IPS-18a (cell line): ENCODE results near the gene F5.

Experiments
- H3K27ac ChIP-seq: one replicate; pipeline ENCODE4 v1.5.1; 2013; ENCODE audit warnings: low read length
- H3K27me3 ChIP-seq: one replicate; pipeline ENCODE4 v1.6.1; 2013; ENCODE audit warnings: mild to moderate bottlenecking, low read length; ENCODE audit not compliant: control insufficient read depth, insufficient read depth
- H3K36me3 ChIP-seq: one replicate; pipeline ENCODE4 v1.6.1; 2013; ENCODE audit warnings: low read depth, low read length; ENCODE audit not compliant: control insufficient read depth
- H3K4me1 ChIP-seq: one replicate; pipeline ENCODE4 v1.6.1; 2013; ENCODE audit warnings: low read depth, low read length; ENCODE audit not compliant: control insufficient read depth
- H3K4me3 ChIP-seq: one replicate; pipeline ENCODE4 v1.5.1; 2013; ENCODE audit warnings: low read length
- H3K9ac ChIP-seq: one replicate; pipeline ENCODE4 v1.6.1; 2013; ENCODE audit warnings: mild to moderate bottlenecking, low read length, moderate library complexity
- H3K9me3 ChIP-seq: one replicate; pipeline ENCODE4 v1.6.1; 2013; ENCODE audit warnings: low read depth, low read length; ENCODE audit not compliant: control insufficient read depth

Gene F5

DNA sequence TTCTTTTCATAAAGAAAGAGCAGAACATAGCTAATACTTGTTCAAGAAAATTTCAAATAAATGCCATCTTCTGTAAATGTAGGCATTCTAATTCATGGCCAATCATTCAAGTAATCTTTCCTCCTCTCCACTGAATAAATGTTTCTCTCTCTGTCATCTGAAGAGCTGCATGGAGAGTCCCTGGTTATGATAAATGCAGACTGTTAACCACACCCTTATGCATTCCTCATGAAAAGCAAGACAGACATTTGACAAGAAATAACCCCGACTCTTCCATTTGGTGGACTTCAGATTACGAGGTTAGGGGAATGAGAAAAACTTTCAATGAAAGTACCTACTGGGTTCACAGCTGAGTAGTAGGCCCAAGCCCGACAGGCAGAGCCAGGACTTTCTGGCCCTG is 55.8 kb downstream of the F5 start:
- peaks cover 23% of the 10 kb centered on the region for H3K4me1 ChIP-seq
- no peaks in the 10 kb centered on the region for H3K9me3 ChIP-seq
- no peak overlapping the region for H3K27ac ChIP-seq
- no peaks in the 10 kb centered on the region for H3K27me3 ChIP-seq
- no peaks in the 10 kb centered on the region for H3K36me3 ChIP-seq
- no peak overlapping the region for H3K9ac ChIP-seq
- H3K4me3 ChIP-seq: no peak overlapping the region

DNA sequence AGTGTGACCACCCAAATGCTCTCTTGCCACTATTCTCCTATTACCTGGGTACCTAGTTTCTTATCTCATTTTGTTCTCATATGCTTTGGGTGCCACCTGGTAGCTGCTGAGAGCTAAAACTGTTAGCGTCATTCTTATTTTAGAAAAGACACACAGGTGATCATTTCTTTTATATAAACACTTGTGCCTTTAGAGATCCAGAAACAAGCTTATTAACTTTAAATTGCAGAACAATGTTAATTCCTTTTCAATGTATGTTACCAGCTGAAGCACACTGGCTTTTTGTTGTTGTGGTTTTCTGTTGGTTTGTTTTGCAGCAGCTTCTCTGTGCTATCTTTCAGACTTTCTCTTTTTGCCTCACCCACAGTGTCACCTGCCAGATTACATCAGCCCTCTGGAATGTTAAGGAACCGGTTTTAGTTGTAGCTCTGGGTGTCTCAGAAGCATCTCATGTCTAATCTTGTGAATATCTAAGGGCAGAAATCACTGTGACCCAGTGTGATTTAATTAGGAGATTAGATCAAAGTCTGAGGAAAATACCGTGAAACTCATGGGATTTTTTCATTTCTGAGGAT is 57.1 kb downstream of the F5 start:
- Histone ChIP-seq H3K27me3 (no peaks in the 10 kb centered on the region), H3K9me3 (no peaks in the 10 kb centered on the region), H3K36me3 (no peaks in the 10 kb centered on the region), H3K4me1 (peaks cover 23% of the 10 kb centered on the region), H3K27ac (peak overlapping the region; percentile 62), H3K4me3 (peak overlapping the region; percentile 3), H3K9ac (peak overlapping the region; percentile 33)

DNA sequence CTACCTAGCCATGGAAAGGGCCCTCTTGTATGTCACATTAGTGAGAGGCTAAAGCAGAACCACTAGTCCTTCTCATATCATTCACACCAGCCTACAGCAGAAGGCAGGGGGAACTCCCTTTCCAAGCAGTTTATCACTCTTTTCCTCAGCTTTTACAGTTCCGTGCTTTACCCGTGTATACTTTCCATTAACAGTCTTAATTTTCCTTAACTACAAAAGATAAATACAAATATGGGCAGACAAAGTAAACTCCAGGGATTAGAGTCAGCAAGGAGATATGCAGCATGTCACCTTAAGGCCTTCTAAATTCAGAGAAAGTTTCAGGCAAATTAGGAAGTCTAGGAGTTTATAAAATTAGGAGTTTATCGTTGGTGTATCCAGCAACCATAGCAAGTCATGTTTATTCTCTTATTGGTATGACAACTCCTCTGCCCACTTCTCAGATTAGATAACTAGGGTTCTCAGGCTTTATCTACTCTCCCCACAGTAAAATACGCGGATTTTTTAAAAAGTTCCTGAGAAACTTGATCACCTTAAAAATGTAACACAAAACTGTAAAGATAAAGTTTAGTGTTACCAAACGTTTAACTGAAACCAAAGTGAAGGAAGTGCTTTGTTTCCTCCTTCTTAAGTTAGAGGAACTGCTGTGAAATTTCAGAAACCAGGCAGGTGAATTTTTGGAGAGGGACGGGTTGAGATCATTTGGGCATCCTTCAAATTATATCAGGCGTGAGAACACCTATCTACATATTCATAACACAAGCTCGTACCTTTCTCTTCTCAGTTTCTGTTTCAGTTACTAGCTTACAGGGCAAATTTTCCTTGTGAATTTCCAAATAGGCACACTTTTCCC is 57.8 kb downstream of the F5 start:
- no peaks in the 10 kb centered on the region for H3K36me3 ChIP-seq
- peak overlapping the region; percentile 62 for H3K27ac ChIP-seq

DNA sequence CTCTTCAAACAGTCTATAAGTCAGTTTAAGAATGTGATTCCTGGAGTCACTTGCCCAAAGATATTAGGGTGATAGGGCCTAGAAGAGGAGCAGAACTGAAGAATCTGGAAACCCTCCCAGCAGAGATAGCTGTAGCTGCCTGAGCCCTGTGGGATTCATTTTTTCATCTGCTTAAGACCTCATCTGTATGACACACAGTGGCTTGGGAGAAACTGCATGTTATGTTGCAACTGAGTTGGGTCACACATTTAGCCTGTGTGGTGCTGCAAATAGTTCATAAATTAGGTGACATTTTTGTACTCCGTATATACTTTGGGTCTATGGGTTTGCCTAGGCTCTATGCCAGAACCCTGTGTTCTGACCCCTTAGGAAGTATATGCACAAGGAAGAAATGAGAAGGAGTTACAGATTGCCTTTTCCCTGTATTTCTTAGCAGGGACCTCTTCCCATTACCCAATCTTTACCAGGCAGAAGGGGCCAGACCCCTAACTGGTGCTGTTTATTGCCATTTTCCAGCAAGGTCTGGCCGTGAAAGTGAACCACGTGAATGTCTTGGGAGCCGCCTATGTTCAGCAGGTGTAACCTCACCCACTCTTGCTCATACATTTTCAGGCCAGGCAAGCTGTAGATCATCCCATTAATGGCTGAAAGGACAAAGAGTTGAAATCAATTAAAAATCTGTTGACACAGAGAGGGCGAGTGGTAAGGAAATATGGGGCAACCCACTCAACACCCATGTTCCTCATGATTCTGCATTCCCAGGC is 58.6 kb downstream of the F5 start:
- no peak overlapping the region for H3K4me3 ChIP-seq
- no peak overlapping the region for H3K27ac ChIP-seq
- no peak overlapping the region for H3K9ac ChIP-seq
- no peaks in the 10 kb centered on the region for H3K9me3 ChIP-seq
- peaks cover 23% of the 10 kb centered on the region for H3K4me1 ChIP-seq
- H3K27me3 ChIP-seq: no peaks in the 10 kb centered on the region
- H3K36me3 ChIP-seq: no peaks in the 10 kb centered on the region

More for the DNA sequence above, 57.8 kb downstream of the F5 start:
- no peaks in the 10 kb centered on the region for H3K27me3 ChIP-seq
- H3K9me3 ChIP-seq: no peaks in the 10 kb centered on the region
- H3K9ac ChIP-seq: peak overlapping the region; percentile 25
- peak overlapping the region; percentile 3 for H3K4me3 ChIP-seq
- peaks cover 23% of the 10 kb centered on the region for H3K4me1 ChIP-seq

DNA sequence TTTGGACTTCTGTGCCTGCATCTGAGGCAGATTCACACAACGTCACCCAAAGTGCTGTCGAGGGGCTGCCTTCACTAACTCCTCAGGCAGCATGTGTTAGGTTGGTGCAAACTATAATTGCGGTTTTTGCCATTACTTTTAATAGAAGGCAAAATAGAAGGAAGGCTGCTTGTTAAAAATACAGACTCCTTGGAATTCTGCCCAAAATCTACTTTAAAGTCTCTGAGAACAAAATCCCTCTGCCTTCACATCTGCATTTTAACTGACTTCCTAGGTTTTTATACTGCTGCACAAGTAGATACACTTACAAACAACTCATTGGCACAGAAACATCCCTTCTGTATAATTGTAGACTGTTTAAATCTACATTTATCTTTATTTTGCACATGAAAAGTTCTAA is 59.3 kb downstream of the F5 start:
- Histone ChIP-seq H3K9me3 (no peaks in the 10 kb centered on the region), H3K36me3 (no peaks in the 10 kb centered on the region), H3K27me3 (no peaks in the 10 kb centered on the region), H3K4me3 (no peak overlapping the region), H3K9ac (no peak overlapping the region), H3K4me1 (peaks cover 23% of the 10 kb centered on the region), H3K27ac (no peak overlapping the region)

DNA sequence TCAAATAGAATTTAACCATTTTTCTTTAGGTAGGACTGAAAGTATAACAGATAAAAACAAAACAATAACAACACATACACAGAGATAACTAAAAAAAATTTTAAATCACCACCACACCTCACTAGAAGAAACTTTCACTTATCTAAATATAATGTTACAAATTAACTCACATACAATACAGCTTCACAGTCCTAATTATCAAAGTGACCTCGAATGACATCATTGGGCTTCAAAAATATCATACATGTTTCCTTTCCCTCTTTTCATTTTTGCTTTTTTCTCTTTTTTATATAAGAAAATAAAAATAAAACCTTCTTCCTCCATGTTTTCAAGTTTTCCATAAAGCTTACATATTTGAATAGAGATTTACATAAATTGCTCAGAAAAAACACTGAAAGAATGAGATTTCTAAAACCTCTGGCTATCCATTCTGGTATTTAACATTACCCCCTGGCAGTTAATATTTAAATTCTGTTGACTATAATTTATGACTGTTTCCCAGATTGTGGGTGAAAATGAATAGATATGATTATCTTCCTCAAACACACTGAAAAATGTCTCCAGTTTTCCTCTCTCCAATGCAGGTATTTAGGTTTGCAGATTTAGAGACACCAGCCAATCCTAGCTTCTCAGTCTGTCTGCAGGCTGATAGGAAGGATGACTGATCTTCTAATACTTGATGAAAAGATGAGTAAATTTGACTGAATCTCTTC is 60.0 kb downstream of the F5 start:
- no peaks in the 10 kb centered on the region for H3K9me3 ChIP-seq
- no peaks in the 10 kb centered on the region for H3K27me3 ChIP-seq
- H3K4me1 ChIP-seq: peaks cover 23% of the 10 kb centered on the region
- H3K9ac ChIP-seq: no peak overlapping the region
- H3K27ac ChIP-seq: no peak overlapping the region
- H3K4me3 ChIP-seq: no peak overlapping the region
- no peaks in the 10 kb centered on the region for H3K36me3 ChIP-seq

DNA sequence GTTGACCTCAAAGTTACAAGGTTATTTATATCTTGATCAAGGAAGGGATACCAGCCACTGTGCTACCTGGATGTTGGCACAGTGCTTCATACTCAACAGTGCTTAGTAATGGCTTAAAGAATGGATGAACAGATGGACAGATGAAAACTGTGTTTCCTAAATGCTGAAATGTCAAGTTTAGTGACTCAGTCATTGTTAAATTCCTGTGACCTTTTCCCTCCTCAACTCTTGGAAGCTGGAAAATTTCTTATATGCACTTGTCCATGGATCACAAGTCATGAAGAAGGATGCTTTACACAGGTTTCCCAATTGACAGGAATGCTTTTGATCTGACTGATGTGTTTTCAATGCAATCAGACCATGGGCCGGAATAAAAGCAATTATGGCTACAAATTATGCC is 60.9 kb downstream of the F5 start:
- Histone ChIP-seq H3K27ac (no peak overlapping the region), H3K9ac (no peak overlapping the region), H3K9me3 (no peaks in the 10 kb centered on the region), H3K36me3 (no peaks in the 10 kb centered on the region), H3K4me3 (no peak overlapping the region), H3K27me3 (no peaks in the 10 kb centered on the region), H3K4me1 (peaks cover 20% of the 10 kb centered on the region)

DNA sequence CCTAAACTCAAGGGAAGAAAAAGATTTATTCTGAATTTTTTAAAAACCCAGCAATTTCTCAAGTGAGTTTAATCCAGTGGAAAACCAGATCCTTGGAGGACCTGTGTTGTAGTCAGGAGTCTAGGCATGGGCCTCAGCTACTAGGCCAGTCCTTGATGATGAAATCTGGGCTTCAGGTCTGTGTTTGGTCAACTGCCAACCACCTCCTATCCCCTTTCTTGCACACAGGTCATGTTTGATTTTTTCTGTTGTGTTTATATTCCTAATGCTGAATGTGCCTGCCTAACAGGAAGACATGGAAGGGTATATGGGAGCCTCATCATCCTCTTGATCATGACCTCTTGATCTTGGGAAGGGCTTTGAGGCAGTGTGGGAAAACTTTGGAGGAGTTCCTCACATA is 62.4 kb downstream of the F5 start:
- Histone ChIP-seq H3K4me3 (no peak overlapping the region), H3K4me1 (peaks cover 10% of the 10 kb centered on the region), H3K27ac (no peak overlapping the region), H3K27me3 (no peaks in the 10 kb centered on the region), H3K9ac (no peak overlapping the region), H3K9me3 (no peaks in the 10 kb centered on the region), H3K36me3 (no peaks in the 10 kb centered on the region)

DNA sequence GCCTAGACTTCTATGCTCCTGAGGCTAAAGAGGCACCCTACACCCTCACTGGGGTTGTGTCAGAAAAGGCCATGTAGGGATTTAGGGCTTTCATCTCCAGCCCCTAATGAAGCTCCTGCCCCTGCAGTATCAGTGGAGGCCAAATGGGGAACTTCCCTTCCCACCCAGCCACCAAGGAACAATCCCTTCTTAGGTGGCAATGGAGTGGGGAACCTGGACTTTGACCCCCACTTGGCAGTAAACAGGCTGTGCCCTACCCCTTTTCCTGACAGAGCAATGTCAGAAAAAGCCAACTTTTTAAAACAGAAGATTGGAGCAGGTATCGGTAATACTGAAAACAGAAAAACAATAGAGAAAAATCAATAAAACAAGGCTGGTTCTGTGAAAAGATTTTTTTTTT is 65.1 kb downstream of the F5 start:
- Histone ChIP-seq H3K4me3 (no peak overlapping the region), H3K9me3 (no peaks in the 10 kb centered on the region), H3K36me3 (no peaks in the 10 kb centered on the region), H3K27me3 (no peaks in the 10 kb centered on the region), H3K27ac (no peak overlapping the region), H3K9ac (no peak overlapping the region), H3K4me1 (no peaks in the 10 kb centered on the region)

DNA sequence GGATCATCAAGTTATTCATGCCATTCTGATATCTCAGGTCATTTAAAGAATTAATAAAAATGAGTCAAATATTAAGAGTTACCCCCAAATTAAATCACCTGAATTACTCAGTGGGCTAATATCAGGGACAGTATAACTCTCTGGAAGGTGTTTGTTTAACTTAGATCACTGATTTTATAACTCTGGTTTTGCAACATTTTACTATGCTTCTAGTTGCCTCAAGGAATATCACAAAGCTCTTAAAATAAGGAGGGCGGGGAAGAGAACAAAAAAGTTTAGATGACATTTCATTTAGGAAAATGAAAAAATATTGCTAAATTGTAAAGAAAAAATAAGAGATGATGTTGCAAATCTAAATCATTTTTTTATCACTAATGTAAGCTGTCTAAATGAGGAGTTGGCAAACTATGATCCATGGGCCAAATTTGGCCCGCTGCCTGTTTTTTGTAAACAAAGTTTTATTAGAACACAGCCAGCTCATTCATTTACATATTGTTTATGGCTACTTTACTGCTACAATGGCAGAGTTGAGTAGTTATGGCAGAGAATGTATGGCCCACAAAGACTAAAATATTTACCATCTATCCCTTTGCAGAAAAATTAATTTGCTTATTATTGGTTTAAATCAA is 68.6 kb downstream of the F5 start:
- H3K4me1 ChIP-seq: no peaks in the 10 kb centered on the region
- H3K4me3 ChIP-seq: no peak overlapping the region
- H3K9me3 ChIP-seq: no peaks in the 10 kb centered on the region
- H3K27me3 ChIP-seq: no peaks in the 10 kb centered on the region
- H3K9ac ChIP-seq: no peak overlapping the region
- H3K27ac ChIP-seq: no peak overlapping the region
- no peaks in the 10 kb centered on the region for H3K36me3 ChIP-seq

DNA sequence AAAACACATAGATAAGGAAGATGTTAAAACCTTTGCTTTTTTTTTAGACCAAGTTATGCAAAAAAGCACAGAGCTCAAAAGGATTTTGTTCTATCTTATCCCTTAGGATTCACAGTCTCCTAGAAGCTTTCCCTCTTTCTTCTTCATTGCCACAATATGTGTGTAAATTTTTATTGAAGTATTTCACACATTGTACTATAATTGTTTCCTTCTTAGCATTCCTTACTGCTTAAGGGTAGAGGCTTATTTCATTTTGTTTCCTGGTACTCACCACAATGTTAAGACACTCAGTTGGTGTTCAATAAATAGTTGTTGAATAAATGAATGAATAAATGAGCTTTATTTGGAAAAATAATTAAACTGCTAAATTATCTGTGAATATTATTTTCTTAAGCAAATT is 70.6 kb downstream of the F5 start:
- no peak overlapping the region for H3K27ac ChIP-seq

More for the DNA sequence above, 70.6 kb downstream of the F5 start:
- Histone ChIP-seq H3K36me3 (no peaks in the 10 kb centered on the region), H3K27me3 (no peaks in the 10 kb centered on the region), H3K9me3 (no peaks in the 10 kb centered on the region), H3K4me3 (no peak overlapping the region), H3K9ac (no peak overlapping the region), H3K4me1 (no peaks in the 10 kb centered on the region)
